Measurements from ENCODE around the gene DUSP5.

The DUSP5 gene

GRCh38 chr10:110496553-110497437 lies 912 bp upstream of the DUSP5 start:
- Histone ChIP-seq H3K36me3 (ENCODE audit: control insufficient read depth, insufficient read depth, low read length) (no peaks in the 10 kb centered on the region), H3K9me3 (ENCODE audit: control insufficient read depth, insufficient read depth, low read length) (no peaks in the 10 kb centered on the region), H3K9ac (ENCODE audit: low read depth, low read length) (no peak overlapping the region), H3K4me3 (ENCODE audit: low read depth, low read length) (peak overlapping the region; percentile 67), H3K27me3 (ENCODE audit: control insufficient read depth, insufficient read depth, low read length) (peaks cover 30% of the 10 kb centered on the region), H3K4me1 (ENCODE audit: control insufficient read depth, insufficient read depth, low read length) (peaks cover 26% of the 10 kb centered on the region)

GRCh38 chr10:110498087-110498981 lies 627 bp downstream of the DUSP5 start:
- peaks cover 31% of the 10 kb centered on the region for H3K4me1 ChIP-seq (ENCODE audit: control insufficient read depth, insufficient read depth, low read length)

DNA sequence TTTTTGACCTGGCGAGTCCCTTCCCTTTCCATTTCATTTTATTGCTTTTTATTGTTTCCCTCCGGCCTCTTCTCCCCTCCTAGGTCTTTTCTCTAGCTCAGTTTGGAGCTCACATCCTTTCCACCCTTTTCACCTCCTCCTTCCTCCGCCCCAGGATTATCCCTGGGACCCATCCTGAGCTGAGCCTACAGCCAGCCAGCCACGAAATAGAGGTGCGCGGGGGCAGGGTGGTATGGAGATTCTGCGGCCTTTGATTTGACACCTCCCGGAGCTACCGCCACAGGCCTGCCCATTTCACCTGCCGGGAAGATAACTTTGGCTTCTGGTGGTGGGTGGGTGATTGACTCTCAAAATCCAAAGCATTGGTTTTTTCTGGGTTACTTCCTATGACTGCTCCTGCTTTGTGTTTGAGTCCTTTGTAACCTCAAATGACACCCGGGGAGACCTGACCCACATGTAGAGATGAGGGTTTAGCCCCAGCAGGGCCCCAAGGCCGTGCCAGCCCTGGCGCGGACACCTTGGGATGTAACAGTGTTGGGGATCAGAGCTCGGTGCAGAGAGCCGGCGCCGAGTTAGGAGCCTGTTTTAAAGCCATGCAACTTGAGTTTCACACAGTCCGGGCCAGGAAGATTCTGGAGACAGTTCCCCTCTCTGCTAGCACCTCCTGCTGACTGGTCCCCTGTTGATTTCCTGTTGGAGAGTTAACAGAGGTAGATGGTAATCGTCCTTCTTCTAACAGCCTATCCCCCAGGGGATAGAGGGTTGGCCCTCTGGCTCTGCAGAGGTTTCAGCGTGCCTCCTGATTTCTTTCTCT lies 1.5 kb downstream of the DUSP5 start:
- peak overlapping the region; percentile 60 for H3K4me3 ChIP-seq (ENCODE audit: low read depth, low read length)

More at GRCh38 chr10:110498087-110498981, 627 bp downstream of the DUSP5 start:
- Histone ChIP-seq H3K9me3 (ENCODE audit: control insufficient read depth, insufficient read depth, low read length) (no peaks in the 10 kb centered on the region), H3K36me3 (ENCODE audit: control insufficient read depth, insufficient read depth, low read length) (peaks cover 8% of the 10 kb centered on the region), H3K27me3 (ENCODE audit: control insufficient read depth, insufficient read depth, low read length) (peaks cover 30% of the 10 kb centered on the region), H3K4me3 (ENCODE audit: low read depth, low read length) (peak overlapping the region; percentile 60), H3K9ac (ENCODE audit: low read depth, low read length) (no peak overlapping the region)

GRCh38 chr10:110499796-110500514 lies 2.2 kb downstream of the DUSP5 start:
- H3K9ac ChIP-seq (ENCODE audit: low read depth, low read length), result no peak overlapping the region
- peaks cover 31% of the 10 kb centered on the region for H3K4me1 ChIP-seq (ENCODE audit: control insufficient read depth, insufficient read depth, low read length)
- H3K27me3 ChIP-seq (ENCODE audit: control insufficient read depth, insufficient read depth, low read length), result peaks cover 30% of the 10 kb centered on the region
- H3K4me3 ChIP-seq (ENCODE audit: low read depth, low read length), result peak overlapping the region; percentile 60
- no peaks in the 10 kb centered on the region for H3K9me3 ChIP-seq (ENCODE audit: control insufficient read depth, insufficient read depth, low read length)
- peaks cover 9% of the 10 kb centered on the region for H3K36me3 ChIP-seq (ENCODE audit: control insufficient read depth, insufficient read depth, low read length)

More for the DNA sequence above, 1.5 kb downstream of the DUSP5 start:
- peaks cover 31% of the 10 kb centered on the region for H3K4me1 ChIP-seq (ENCODE audit: control insufficient read depth, insufficient read depth, low read length)
- no peaks in the 10 kb centered on the region for H3K9me3 ChIP-seq (ENCODE audit: control insufficient read depth, insufficient read depth, low read length)
- H3K27me3 ChIP-seq (ENCODE audit: control insufficient read depth, insufficient read depth, low read length), result peaks cover 30% of the 10 kb centered on the region
- H3K36me3 ChIP-seq (ENCODE audit: control insufficient read depth, insufficient read depth, low read length), result peaks cover 9% of the 10 kb centered on the region
- H3K9ac ChIP-seq (ENCODE audit: low read depth, low read length), result no peak overlapping the region

DNA sequence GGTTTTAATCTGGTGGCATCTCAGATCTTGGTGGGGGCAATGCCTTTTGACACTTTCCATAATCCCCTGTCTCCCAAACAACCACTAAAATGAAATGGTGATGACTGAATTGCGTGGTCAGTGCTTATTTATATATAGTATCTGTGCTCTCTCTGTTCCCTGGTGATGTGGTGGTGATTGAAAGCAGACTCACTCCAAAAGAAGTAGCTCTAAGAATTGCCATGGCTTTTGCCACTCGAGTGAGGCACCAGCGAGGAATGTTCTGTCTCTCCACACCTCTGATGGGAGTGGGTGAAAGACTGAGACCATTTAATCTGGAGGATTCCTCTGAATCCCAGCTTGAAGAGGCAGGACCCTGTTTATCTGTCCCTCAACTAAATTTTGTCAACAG lies 2.8 kb downstream of the DUSP5 start:
- Histone ChIP-seq H3K4me1 (ENCODE audit: control insufficient read depth, insufficient read depth, low read length) (peaks cover 31% of the 10 kb centered on the region), H3K27me3 (ENCODE audit: control insufficient read depth, insufficient read depth, low read length) (peaks cover 30% of the 10 kb centered on the region), H3K9ac (ENCODE audit: low read depth, low read length) (no peak overlapping the region), H3K36me3 (ENCODE audit: control insufficient read depth, insufficient read depth, low read length) (peaks cover 9% of the 10 kb centered on the region), H3K9me3 (ENCODE audit: control insufficient read depth, insufficient read depth, low read length) (no peaks in the 10 kb centered on the region), H3K4me3 (ENCODE audit: low read depth, low read length) (peak overlapping the region; percentile 32)

DNA sequence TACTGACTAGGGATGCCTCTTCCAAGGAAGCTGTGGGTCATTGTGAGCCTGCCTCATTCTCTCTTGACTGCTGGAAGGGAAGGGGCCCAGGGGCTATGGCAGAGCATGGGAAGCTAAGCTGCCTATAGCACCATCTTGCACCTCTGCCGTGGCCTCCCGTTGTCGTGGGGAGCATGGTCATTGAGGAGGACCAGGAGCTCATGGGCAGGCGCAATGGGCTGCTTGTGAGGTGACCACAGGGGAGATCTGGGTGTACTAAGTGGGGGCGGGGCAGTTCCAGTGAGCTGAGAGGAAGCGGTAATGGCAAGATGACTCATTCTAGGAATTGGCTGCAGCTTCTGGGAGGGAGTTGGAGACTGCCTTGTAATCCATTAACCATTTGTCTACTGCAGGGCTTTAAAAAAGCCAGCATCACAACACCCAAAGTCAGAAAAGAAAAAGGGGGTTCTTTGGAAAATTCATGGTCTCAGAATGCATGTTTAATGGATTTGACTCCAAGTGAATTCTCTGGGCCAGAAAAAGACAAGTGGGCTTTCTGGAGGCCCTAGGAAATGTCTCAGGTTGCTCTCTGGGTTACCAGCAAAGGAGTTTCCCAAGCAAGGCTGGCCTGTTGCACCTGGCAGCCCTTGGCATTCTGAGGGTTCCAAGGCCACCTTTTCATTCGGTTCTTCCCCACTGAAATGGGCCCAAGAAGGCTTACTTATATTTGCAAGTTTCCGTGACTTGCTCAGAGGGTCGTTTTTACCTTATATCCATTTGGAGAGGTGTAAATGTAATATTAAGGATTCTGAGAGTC lies 3.6 kb downstream of the DUSP5 start:
- H3K27me3 ChIP-seq (ENCODE audit: control insufficient read depth, insufficient read depth, low read length), result peaks cover 25% of the 10 kb centered on the region
- H3K4me1 ChIP-seq (ENCODE audit: control insufficient read depth, insufficient read depth, low read length), result peaks cover 31% of the 10 kb centered on the region
- H3K9ac ChIP-seq (ENCODE audit: low read depth, low read length), result no peak overlapping the region
- H3K9me3 ChIP-seq (ENCODE audit: control insufficient read depth, insufficient read depth, low read length), result no peaks in the 10 kb centered on the region
- H3K4me3 ChIP-seq (ENCODE audit: low read depth, low read length), result peak overlapping the region; percentile 32
- H3K36me3 ChIP-seq (ENCODE audit: control insufficient read depth, insufficient read depth, low read length), result peaks cover 9% of the 10 kb centered on the region

- no peaks in the 10 kb centered on the region for H3K9me3 ChIP-seq (ENCODE audit: control insufficient read depth, insufficient read depth, low read length)
- H3K9ac ChIP-seq (ENCODE audit: low read depth, low read length), result no peak overlapping the region
- peaks cover 11% of the 10 kb centered on the region for H3K36me3 ChIP-seq (ENCODE audit: control insufficient read depth, insufficient read depth, low read length)
- peaks cover 31% of the 10 kb centered on the region for H3K4me1 ChIP-seq (ENCODE audit: control insufficient read depth, insufficient read depth, low read length)
- no peak overlapping the region for H3K4me3 ChIP-seq (ENCODE audit: low read depth, low read length)
- H3K27me3 ChIP-seq (ENCODE audit: control insufficient read depth, insufficient read depth, low read length), result peaks cover 15% of the 10 kb centered on the region
These were observed 4.6 kb downstream of the DUSP5 start for GRCh38 chr10:110502072-110502845.

DNA sequence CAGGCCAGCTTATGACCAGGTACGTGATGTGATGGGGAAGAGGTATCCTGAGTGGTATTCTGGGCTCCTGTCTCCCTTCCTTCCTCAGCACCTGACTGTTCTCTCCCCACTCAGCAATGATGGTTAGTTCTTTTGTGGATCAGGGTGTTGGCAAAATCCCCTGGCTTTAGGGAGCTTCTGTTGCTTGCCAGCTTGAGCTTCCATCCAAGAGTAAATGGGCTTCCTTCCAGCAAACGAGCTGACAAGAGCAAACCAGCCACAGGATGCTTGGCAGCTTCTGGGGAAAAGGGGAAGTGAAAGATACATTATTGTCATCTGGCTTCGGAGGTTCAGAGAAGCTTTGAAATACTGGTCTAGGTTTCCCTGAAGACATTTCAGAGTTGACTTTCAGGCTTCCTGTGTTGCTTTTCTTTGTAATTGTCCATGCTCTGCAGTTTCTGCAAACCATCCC lies 5.2 kb downstream of the DUSP5 start:
- Histone ChIP-seq H3K36me3 (ENCODE audit: control insufficient read depth, insufficient read depth, low read length) (peaks cover 11% of the 10 kb centered on the region), H3K4me1 (ENCODE audit: control insufficient read depth, insufficient read depth, low read length) (peaks cover 31% of the 10 kb centered on the region), H3K4me3 (ENCODE audit: low read depth, low read length) (no peak overlapping the region), H3K9ac (ENCODE audit: low read depth, low read length) (no peak overlapping the region), H3K9me3 (ENCODE audit: control insufficient read depth, insufficient read depth, low read length) (no peaks in the 10 kb centered on the region), H3K27me3 (ENCODE audit: control insufficient read depth, insufficient read depth, low read length) (peaks cover 14% of the 10 kb centered on the region)

- Histone ChIP-seq H3K9me3 (ENCODE audit: control insufficient read depth, insufficient read depth, low read length) (no peaks in the 10 kb centered on the region), H3K36me3 (ENCODE audit: control insufficient read depth, insufficient read depth, low read length) (peaks cover 11% of the 10 kb centered on the region), H3K27me3 (ENCODE audit: control insufficient read depth, insufficient read depth, low read length) (peaks cover 12% of the 10 kb centered on the region), H3K4me3 (ENCODE audit: low read depth, low read length) (no peak overlapping the region), H3K4me1 (ENCODE audit: control insufficient read depth, insufficient read depth, low read length) (peaks cover 31% of the 10 kb centered on the region), H3K9ac (ENCODE audit: low read depth, low read length) (no peak overlapping the region)
These were observed 5.9 kb downstream of the DUSP5 start for GRCh38 chr10:110503528-110504110.
